Measurements from ENCODE around the gene ETS1. TPM values are rescaled to one million over a fixed set of nuclear protein-coding genes. Genes with fewer than 3 reads are reported as not detected.

Gene ETS1
- total RNA-seq, 1 donor from 2014 or later, result 14.2 TPM

DNA sequence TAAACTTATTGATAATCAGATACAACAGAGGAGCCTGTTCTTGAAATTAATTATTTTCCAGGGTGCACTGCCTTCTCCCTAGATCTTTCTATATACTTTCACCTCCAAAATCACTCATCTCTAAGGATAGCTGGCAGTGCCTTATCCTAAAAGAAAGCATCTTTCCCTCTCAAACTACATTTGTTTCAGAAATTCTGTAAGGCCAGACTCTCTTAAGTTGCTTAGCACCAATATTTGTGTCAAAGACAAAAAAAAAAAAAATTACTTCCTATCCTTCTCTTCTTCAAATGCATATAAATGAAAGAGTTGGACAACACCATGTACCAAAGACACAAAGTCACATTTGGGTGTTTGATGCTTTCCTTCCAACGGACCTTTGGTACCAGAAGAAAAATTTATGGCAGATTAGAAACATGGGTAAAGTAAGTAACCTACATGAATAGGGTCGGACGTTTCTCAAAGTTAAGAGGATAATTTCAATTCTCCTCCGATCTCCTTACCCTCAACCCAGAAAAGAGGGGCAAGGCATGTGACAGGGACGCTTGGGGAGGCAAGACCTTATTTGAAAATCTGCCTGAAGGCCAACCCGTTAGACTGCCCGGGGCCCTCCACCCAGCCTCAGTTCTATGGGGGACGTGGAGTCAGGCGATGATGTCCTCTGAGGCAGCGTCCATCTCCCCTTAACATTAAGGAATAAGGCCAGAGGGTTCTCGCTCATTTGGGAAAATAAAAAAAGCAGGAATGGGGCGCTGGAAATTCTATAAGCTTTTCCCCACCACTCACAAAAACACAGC lies 66.3 kb downstream of the ETS1 start:
- DNase-seq (ENCODE audit: low read depth), result no peak

DNA sequence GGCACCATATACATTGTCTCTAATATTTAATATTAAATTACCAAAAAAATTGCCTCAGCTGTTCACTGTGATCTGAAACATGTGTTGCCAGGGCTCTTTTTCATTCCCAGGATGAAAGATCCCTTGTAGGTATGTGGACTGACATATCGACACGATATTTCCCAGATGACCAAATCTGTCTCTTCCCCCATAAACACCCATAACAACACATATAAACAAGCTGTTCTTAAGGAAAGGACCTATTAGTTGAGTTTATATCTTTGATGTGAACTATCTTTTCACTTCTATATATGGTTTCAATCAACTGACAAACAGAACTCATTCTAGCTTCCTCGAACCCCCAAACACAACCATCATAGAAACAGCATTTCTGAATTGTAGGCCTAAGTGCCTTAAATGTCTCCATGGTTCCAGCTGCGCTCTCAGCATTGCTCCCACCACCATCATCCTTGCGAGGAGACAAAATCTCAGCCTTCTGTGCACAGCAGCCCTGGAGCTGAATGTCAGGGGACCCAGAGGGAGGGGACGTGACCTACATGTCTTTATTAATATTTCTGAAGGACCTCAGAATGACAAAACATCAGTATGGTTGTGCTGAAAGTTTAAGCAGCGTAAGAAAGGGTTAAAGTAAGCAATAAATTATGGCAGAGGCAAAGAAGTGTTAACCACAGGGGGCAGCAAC lies 67.0 kb downstream of the ETS1 start:
- no peak for DNase-seq (ENCODE audit: low read depth)

DNA sequence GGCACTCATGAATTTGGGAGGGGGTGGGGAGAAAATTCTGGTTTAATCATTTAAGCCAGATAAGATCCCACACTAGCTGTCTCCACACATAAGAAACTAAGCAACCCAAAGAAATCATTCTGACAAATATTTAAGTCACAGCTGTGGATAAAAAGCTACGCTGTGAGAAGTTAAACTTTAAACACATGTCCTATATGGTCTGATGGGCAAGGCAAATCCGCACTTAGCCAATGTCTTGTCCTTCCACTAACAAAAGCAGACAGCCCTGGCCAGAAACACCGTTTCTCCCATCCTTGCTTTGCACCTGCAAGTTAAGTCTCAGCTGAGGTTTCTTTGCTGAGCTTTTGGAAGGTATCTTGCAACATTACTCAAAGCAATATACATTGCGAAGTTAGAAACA lies 68.0 kb downstream of the ETS1 start:
- DNase-seq (ENCODE audit: low read depth), result no peak

DNA sequence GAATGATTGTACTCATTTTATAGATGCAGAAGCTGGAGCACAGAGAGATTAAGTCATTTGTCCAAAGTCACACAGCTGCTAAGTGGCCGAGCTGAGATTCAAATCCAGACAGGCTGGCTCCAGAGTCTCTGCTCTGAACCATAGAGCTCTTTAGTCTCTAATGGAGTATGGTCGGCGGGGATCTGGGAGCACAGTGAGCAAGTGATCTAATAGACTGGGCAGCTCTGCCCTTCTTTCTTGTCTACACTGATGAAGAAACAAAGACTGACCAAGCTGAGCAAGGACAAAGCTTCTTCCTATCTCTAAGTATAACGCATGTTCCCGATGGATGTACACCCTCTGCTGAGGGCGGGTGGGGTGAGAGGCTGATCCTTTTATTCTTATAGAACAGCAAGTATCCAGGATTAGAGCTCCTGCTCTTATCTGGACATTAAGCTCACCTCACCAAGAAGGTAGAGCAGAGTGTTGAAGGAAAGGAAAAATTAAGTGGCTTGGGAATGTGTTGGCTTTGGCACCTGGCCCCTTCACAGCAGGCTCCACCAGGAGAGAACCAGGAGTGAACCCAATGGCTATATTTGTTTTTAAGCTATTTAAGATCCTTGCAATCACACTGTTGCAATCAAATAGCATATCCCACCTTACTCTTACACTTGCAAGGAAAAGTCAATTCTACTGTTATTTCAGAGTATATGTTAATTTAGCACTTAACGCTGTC lies 68.7 kb downstream of the ETS1 start:
- no peak for DNase-seq (ENCODE audit: low read depth)

DNA sequence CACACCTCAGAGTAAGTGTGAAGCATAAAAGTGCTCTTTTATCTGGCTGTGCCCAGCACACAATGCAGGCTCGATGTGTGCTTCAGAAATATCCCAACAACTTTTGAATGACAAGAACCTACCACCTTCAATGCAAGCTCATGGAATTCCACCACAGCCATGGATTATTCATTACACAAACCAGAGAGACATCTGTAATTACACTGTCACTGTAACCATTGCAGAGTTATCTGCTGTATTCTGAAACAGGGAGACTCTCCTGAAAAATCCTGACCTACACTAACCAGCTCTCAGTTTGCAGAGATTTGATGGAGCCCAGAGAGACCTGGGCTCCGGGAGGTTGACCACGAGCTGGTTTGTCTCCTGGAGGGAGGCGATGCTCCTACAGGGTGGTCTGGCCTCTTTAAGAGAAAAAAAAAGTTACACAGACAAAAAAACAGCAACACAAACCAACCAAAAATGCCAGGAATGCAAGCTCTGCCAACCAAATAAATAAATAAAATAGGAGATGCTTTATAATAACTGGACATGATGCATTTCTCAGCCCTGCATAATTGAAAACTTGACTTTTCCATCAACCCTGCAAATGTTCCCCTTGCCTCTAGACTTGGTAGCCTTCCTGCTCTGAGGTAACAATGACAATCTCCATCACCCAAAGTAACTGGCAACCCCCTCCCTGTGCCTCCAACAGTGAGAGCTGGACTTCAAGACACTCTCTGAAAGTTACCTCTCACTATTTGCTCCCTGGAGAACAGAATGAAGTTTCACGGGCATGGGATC lies 69.7 kb downstream of the ETS1 start:
- peak; percentile 47 for DNase-seq (ENCODE audit: low read depth)

DNA sequence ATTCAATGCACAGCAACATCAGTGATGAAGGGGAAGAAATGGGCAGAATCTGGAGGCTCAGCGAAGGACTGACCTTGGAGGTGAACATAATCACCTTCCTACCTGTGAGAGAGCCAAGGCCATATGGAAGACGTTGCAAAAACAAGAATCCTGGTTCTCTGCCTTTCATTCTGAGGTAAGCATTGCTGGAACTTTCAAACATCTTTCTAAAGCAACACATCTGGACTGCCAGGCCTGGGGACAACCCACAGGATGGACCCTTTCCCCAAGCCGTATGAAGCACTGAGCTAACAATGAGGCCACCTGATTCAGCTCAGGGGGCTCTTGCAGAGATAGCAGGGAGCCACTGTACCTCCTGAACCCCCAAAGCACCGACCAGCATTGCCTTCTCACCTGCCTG lies 70.5 kb downstream of the ETS1 start:
- DNase-seq (ENCODE audit: low read depth), result no peak

DNA sequence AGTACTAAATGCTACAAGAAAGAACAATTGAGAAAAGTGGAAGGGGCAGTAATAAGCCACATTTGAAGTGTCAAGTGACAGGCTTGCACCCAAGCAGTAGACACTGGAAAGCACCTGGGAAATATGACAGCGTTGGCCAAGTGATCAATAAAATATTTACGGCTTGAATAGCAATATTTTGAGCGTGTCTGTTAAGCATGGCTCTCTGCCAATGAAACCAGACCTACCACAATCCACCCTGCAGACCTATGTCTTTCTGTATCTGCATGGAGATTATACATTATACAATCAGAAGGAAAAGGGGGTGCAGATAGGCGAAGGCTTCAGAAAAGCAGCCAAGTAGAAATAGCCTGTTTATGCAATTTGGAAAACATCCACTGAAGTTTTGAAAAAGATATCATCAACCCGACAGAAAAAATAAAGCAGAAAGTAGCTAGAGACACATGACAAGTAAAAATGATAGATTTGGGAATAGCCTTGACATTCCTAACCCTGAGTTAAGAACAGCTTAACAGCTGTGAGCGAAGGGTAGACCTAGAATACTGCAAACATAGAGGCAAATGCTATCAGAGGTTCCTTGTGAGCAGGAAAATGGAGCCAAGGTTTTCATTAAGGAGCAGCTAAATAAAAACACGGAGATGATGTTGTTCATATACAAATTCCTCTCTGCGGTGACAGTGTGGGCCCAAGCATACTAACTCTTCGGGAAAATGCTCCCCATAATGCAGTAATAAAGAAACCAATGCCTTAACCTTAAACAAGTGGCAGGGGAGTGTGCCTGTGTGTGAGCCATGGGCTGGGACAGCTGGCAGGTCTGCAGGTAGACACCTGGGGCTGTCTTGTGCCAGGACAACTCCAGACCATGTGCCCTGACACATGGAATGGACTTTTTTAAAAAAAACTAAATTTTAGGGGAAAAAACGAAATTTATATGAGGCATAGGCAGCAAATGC lies 71.3 kb downstream of the ETS1 start:
- no peak for DNase-seq (ENCODE audit: low read depth)

DNA sequence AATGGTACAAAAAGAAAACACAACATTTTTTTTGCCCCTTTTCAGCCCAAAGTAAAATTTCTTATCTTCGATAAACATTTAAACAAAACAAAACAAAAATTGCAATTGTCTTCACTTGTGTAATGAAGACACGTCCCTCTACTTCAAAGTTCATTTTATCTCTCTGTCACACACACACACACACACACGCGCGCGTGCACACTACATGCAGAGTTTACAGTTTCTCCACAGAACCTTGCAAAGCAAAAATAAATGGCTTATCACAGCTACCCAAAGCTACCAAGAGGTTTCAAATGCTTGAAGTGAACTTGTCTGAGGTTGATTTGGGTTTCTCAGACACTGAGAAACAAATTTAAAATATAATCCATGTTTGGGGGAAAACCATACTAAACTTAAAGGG lies 72.3 kb downstream of the ETS1 start:
- no peak for DNase-seq (ENCODE audit: low read depth)

DNA sequence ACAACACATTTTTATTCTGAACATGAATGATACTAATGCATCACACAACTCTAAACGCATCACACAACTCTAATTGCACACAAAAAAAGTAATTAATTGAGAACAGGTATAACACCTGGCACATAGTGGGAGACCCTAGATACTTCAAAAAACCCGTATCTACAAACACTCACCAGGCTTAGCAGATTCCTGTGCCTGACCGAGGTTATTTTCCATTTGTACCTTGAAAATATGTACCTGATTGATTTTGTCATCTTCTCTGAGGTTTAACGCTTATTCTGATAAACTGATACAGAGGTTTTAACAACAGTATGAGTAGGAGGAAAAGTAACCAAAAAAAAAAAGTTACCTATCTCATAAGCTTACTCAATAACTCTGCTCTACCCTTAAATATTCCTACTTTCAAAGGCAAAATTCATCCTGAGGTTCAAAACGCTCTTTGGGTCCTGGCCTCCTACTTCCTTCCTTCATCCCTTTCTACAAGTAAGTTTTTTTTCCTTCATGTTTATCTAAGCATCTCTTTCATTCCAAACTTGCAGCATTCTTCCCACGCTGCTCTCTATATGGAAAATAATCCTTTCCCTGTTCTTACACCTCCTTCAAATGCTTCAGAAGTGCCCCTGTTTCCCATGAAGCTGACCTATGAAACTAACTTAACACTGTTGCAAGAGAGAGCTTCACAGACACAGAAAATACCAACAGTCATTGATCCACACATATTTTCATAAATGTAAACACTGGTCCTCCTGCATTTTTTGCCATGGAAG lies 73.3 kb downstream of the ETS1 start:
- no peak for DNase-seq (ENCODE audit: low read depth)

DNA sequence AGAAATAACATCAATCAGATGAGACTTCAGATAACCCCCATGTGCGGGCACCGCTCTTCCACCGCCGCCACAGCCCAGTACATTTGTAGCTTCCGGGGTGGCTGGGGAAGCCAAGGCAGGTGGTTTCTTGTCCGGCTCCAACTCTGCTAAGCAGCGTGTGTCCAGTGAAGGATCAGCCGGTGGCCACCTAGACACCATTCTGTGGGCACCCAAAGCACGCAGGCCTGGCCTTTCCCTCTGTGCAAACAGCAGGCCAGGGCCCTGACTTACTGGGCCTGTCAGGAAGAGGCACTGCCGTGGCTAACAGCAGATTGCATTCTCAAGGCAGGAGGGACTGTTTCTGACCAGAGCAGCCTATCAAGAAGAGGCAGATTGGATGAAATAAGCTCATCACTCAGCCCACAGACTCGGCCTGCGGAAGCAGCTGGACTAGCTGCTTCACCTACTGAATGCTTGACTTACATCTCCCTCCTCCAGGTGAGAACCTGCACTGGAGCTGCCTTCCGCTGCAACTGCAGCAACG lies 74.8 kb downstream of the ETS1 start:
- no peak for DNase-seq (ENCODE audit: low read depth)

DNA sequence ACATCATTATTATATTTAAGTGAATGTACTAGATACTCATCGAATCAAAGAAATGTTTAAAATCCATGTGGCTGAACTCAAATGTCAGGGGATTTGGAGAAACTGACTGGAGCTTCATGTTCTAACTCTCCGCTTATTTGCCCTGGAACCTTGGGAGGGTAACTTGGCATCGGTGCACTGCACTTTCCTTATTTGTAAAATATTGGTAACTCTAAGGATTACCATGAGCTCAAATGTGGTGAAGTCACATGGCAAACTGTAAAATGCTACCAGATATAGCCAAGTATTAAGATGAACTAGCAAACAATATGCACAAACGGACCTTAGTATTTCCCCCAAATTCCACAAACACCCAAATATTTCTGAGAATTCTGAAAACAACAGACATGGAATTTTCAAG lies 75.6 kb downstream of the ETS1 start:
- no peak for DNase-seq (ENCODE audit: low read depth)

DNA sequence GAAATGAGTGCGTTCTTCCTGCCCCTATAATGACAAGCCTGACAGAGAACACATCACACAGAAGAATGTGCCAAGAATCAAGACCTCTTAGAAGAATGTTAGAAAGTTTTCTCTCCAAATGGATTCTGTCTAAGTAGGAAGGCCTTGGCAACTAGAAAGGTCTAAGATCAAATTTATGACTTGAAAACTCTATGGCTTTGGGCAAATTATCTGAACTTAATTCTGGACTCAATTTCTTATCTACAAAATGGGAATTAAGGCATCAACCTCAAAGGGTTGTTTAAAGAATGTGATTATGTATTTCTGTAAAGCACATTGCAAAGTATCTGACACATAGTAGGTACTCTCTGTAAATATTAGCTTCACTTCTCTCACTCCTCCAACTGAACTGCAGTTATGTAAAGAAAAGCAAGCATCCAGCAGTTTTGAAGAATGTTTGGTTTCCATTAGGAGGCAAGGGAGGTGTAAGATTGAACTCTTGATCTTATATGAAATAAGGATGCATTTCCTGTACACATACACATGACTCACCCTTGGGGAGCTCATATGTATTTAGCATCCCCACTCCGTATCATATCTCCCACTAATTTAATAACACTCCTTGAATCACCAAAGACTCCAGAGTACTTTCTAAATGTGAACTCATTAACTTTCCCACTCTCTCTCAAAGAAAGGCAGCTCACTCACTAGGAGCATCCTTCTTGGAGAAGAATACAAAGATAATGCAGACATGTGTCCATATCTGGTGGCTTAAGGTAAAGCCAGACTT lies 77.6 kb downstream of the ETS1 start:
- DNase-seq (ENCODE audit: low read depth), result no peak

DNA sequence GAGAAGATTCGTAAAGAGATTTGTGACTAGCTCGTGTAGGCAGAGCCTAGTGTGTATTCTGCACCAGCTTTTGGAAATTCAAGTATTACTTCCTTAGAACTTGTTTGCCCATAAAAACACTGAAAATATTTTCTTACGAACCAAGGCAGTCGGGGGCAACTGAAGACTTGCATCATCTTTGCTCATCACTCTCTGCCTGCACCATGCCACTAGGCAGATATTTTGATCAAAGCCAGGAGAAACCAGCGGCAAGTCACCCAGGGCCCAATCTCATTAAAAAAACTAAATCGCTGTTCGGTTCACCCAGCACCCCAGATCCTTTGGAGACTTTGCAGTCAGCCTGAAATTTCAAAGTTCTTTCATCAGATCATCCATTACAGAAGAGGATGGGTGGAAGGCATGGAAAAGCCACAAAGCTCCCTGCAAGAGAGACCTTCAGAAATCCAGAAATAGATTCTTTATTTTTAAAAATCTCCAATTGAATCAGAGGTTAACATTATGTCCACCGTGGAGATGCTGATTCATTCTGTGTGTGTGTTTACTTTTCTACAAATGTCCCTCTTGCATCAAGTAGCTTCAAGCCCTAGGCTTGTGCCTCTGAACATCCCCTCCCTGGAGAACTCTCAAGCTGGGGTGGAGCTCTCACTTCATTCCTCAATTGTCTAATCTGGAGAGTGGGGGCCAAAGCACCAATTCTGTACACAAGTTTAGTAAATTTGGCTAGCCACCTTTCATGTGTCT lies 78.4 kb downstream of the ETS1 start:
- DNase-seq (ENCODE audit: low read depth), result no peak

DNA sequence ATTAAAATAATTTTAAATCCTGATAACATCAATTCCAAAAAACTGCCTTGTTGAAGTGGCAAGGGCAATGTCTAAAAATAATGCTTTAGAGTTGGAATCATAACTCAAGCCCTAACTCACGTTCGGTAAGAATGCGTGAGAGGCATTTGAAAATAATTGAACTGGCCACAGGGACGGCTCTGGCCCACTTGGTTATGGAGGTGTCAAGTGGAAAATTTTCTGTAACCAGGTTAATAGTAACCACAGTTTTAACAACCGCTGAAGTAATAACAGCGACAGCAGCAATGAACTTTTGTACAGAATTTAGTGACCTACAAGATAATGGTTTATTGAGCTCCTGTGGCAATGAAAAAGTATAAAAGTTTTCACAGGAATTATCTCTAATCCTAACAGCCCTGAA lies 79.4 kb downstream of the ETS1 start:
- no peak for DNase-seq (ENCODE audit: low read depth)

DNA sequence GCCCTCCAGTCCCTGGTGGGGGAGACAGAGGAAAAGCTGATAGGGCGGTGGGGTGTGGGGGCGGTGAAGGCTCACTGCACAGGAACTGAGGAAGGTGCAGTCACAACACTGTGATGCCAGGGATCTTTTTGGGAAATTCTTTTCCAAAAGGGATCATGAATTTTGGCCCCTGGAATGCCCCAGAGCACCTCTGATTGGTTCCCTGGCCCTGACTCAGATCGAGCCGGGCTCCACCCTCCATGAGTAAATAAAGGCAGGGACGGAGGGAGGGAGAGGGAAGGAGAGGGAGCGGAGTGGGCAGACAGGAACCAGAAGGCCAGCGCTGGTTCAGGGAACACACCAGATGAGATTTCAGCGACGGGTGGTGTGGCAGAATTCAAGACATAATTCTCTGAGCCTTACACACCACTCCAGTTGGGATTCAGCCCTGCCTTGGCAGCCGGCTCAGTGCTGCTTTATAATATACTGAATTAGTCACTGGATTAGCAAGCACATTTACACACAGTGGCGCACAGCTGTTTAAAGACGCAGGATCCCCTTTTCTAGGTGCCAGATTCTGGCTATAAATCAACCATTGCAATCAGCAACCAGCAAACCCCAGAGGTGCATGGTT lies 80.3 kb downstream of the ETS1 start:
- DNase-seq (ENCODE audit: low read depth), result peak; percentile 92

DNA sequence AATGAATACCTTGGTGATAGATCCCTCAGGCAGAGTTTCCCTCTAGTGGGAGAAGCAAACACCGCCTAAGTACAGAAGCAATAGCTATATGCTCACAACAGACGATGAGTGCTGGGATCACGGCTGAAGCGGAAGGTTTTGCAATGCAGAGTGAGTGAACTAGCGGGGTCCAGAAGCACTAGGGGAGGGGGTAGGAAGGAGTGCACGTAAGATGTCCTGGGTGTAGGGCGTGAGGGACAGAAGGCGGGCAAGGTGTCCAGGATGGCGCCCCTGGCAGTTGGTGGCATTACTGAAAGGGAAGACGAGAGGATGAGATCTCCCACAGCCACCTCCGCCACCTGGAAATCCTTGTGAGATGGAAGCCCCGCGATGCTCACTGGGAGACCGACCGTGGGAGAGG lies 81.0 kb downstream of the ETS1 start:
- DNase-seq (ENCODE audit: low read depth), result no peak

DNA sequence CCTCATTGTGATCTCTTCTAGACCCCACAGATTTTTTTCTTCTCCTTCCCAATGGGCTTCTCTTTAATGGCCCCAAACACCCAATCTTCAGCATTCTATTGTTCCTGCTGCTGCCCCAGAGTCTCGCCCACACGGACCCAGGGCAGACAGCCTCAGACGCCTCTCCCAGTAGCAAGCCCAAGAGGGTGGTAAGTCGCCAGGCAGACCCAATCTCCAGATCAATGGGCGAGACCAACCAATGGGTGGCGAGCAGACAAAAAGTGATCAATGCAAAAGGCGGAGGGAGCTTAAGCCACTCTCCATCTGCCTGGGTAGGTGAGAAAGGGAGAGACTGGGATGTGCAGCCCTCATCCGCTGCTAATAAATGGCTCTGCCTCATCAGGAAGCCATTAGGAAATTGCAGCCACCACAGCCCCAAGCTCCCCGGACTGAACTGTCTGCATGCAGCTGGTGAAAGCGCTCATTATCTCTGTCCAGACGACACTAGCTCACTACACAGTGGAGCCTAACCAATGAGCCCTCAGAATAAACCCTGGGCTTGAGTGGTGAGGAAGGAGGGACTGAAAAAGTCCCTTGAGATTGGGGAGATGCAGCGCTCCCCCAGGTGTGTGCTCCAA lies 81.8 kb downstream of the ETS1 start:
- no peak for DNase-seq (ENCODE audit: low read depth)
